Trophoblast cell (in vitro differentiated cells and primary cell): ENCODE data around the gene SPRR1A.

ENCODE experiments used
- DNase-seq, 2 donors: peaks; one replicate each; pipeline ENCODE4 v3.0.0-alpha.2; 2016
- H2AFZ ChIP-seq: 2 replicates; pipeline ENCODE4 v1.6.1; 2013; ENCODE audit warnings: low read length, moderate library complexity, mild to moderate bottlenecking; ENCODE audit not compliant: insufficient read depth, poor library complexity
- H2AK5ac ChIP-seq: 2 replicates; pipeline ENCODE4 v1.6.1; 2013; ENCODE audit warnings: mild to moderate bottlenecking, low read length
- H2BK120ac ChIP-seq: 2 replicates; pipeline ENCODE4 v1.6.1; 2013; ENCODE audit warnings: low read length, mild to moderate bottlenecking, moderate library complexity; ENCODE audit not compliant: insufficient read depth, poor library complexity
- H2BK12ac ChIP-seq: 2 replicates; pipeline ENCODE4 v1.6.1; 2013; ENCODE audit warnings: mild to moderate bottlenecking, low read length, moderate library complexity
- H2BK5ac ChIP-seq: 2 replicates; pipeline ENCODE4 v1.6.1; 2013; ENCODE audit warnings: low read length, low read depth, moderate library complexity, mild to moderate bottlenecking; ENCODE audit not compliant: poor library complexity
- H3K14ac ChIP-seq: 2 replicates; pipeline ENCODE4 v1.6.1; 2013; ENCODE audit warnings: mild to moderate bottlenecking, low read length
- H3K18ac ChIP-seq: 2 replicates; pipeline ENCODE4 v1.6.1; 2013; ENCODE audit warnings: mild to moderate bottlenecking, low read length
- H3K23ac ChIP-seq: 2 replicates; pipeline ENCODE4 v1.6.1; 2013; ENCODE audit warnings: low read length
- H3K27ac ChIP-seq: 2 replicates; pipeline ENCODE4 v1.5.1; 2013; ENCODE audit warnings: low read depth, mild to moderate bottlenecking, inconsistent platforms, low read length, moderate library complexity
- H3K27me3 ChIP-seq: 2 replicates; pipeline ENCODE4 v1.6.1; 2013; ENCODE audit warnings: inconsistent platforms, mild to moderate bottlenecking, low read length, moderate library complexity; ENCODE audit not compliant: insufficient read depth
- H3K36me3 ChIP-seq, 2 experiments: 1 replicate in 1 of 2; 2 replicates in 1 of 2; pipeline ENCODE4 v1.6.1; 2013; ENCODE audit warnings: low read length in 2 of 2, mild to moderate bottlenecking in 2 of 2, moderate library complexity in 1 of 2; ENCODE audit not compliant: insufficient read depth in 2 of 2, control insufficient read depth in 1 of 2
- H3K4ac ChIP-seq: 2 replicates; pipeline ENCODE4 v1.6.1; 2013; ENCODE audit warnings: low read depth, mild to moderate bottlenecking, low read length, moderate library complexity
- H3K4me1 ChIP-seq, 2 experiments: 1 replicate in 1 of 2; 2 replicates in 1 of 2; pipeline ENCODE4 v1.6.1; 2013; ENCODE audit warnings: low read length in 2 of 2, mild to moderate bottlenecking in 2 of 2, moderate library complexity in 1 of 2; ENCODE audit not compliant: insufficient read depth in 2 of 2, control insufficient read depth in 1 of 2
- H3K4me2 ChIP-seq: 2 replicates; pipeline ENCODE4 v1.6.1; 2013; ENCODE audit warnings: inconsistent platforms, mild to moderate bottlenecking, low read length, moderate library complexity
- H3K4me3 ChIP-seq: 2 replicates; pipeline ENCODE4 v1.5.1; 2013; ENCODE audit warnings: mild to moderate bottlenecking, low read depth, low read length, inconsistent platforms
- H3K79me1 ChIP-seq: one replicate; pipeline ENCODE4 v1.6.1; 2013; ENCODE audit warnings: low read length
- H3K79me2 ChIP-seq: 2 replicates; pipeline ENCODE4 v1.6.1; 2013; ENCODE audit warnings: low read length, mild to moderate bottlenecking; ENCODE audit not compliant: control insufficient read depth, insufficient read depth, poor library complexity
- H3K9ac ChIP-seq: 2 replicates; pipeline ENCODE4 v1.6.1; 2013; ENCODE audit warnings: mild to moderate bottlenecking, low read length
- H3K9me3 ChIP-seq: 2 replicates; pipeline ENCODE4 v1.6.1; 2013; ENCODE audit warnings: low read depth, mild to moderate bottlenecking, control low read depth, inconsistent platforms, low read length; ENCODE audit not compliant: insufficient read depth
- H4K12ac ChIP-seq: 2 replicates; pipeline ENCODE4 v1.6.1; 2013; ENCODE audit warnings: low read depth, mild to moderate bottlenecking, low read length, moderate library complexity
- H4K8ac ChIP-seq: 2 replicates; pipeline ENCODE4 v1.6.1; 2013; ENCODE audit warnings: low read depth, mild to moderate bottlenecking, low read length, moderate library complexity
- H4K91ac ChIP-seq: one replicate; pipeline ENCODE4 v1.6.1; 2013; ENCODE audit warnings: low read depth, mild to moderate bottlenecking, low read length, moderate library complexity
- WGBS: extraction: QIAGEN DNeasy Blood & Tissue Kit; methylation state at CpG from one replicate; pipeline ENCODE4 v1.1.7; 2013; ENCODE audit warnings: missing lambda C conversion rate; ENCODE audit not compliant: insufficient read length, insufficient coverage; ENCODE audit errors: extremely low coverage; 5-methylcytosine and 5-hydroxymethylcytosine counted together

Gene SPRR1A

GRCh38 chr1:152954436-152954835 is 29.4 kb upstream of the SPRR1A start:
- no peak overlapping the region for H2BK5ac ChIP-seq

DNA sequence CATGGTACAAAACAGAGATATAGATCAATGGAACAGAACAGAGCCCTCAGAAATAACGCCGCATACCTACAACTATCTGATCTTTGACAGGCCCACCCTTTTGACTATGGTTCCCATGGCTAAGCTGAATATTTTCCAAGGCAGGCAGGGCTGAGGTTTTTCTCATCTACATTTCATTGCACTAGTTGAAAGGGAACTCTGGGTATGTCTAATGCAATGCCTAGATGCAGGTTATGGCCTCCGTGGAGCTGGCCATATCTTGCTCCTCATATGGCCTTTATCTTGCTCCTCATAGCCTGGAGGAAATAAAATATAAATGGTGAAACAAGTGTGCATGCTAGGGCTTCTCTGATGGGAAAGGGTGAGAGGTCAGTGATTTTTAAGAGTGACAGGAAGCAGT is 26.3 kb upstream of the SPRR1A start:
- H3K18ac ChIP-seq = no peak overlapping the region
- no peak overlapping the region for H4K12ac ChIP-seq
- H3K79me2 ChIP-seq = no peaks in the 10 kb centered on the region
- H3K4ac ChIP-seq = no peak overlapping the region
- H4K8ac ChIP-seq = no peak overlapping the region
- no peaks in the 10 kb centered on the region for H3K9me3 ChIP-seq
- no peaks in the 10 kb centered on the region for H3K79me1 ChIP-seq
- peak; percentile 68 to 88 for DNase-seq
- H3K14ac ChIP-seq = no peak overlapping the region
- H3K4me2 ChIP-seq = no peak overlapping the region
- H3K4me3 ChIP-seq = no peak overlapping the region
- no peak overlapping the region for H2BK5ac ChIP-seq
- H2BK12ac ChIP-seq = no peak overlapping the region
- no peak overlapping the region for H3K23ac ChIP-seq
- no peaks in the 10 kb centered on the region for H3K27me3 ChIP-seq
- no peak overlapping the region for H2AFZ ChIP-seq
- WGBS = no CpG with 5 or more reads among the region's 3 CpGs
- no peak overlapping the region for H4K91ac ChIP-seq
- no peak overlapping the region for H2AK5ac ChIP-seq
- no peak overlapping the region for H3K9ac ChIP-seq
- no peak overlapping the region for H2BK120ac ChIP-seq
- no peak overlapping the region for H3K27ac ChIP-seq
- H3K36me3 ChIP-seq = no peaks in the 10 kb centered on the region
- H3K4me1 ChIP-seq = no peaks in the 10 kb centered on the region

More at GRCh38 chr1:152954436-152954835, 29.4 kb upstream of the SPRR1A start:
- no peaks in the 10 kb centered on the region for H3K27me3 ChIP-seq
- no peak overlapping the region for H2BK120ac ChIP-seq
- H3K9me3 ChIP-seq = no peaks in the 10 kb centered on the region
- no peak overlapping the region for H3K27ac ChIP-seq
- no peak overlapping the region for H3K14ac ChIP-seq
- no peak overlapping the region for H4K8ac ChIP-seq
- H3K4me2 ChIP-seq = no peak overlapping the region
- H3K23ac ChIP-seq = no peak overlapping the region
- no peak overlapping the region for H3K4me3 ChIP-seq
- H4K91ac ChIP-seq = no peak overlapping the region
- DNase-seq = peak; percentile 52 to 85
- no peak overlapping the region for H4K12ac ChIP-seq
- H2AFZ ChIP-seq = no peak overlapping the region
- H3K4ac ChIP-seq = no peak overlapping the region
- H3K4me1 ChIP-seq = no peaks in the 10 kb centered on the region
- H3K9ac ChIP-seq = no peak overlapping the region
- no peak overlapping the region for H2AK5ac ChIP-seq
- no peaks in the 10 kb centered on the region for H3K79me1 ChIP-seq
- no peak overlapping the region for H3K18ac ChIP-seq
- no peaks in the 10 kb centered on the region for H3K36me3 ChIP-seq
- H3K79me2 ChIP-seq = no peaks in the 10 kb centered on the region
- no peak overlapping the region for H2BK12ac ChIP-seq
- WGBS = no CpG with 5 or more reads among the region's 6 CpGs

GRCh38 chr1:152959273-152959672 is 24.6 kb upstream of the SPRR1A start:
- no peak overlapping the region for H3K14ac ChIP-seq
- H3K9ac ChIP-seq = no peak overlapping the region
- no peak overlapping the region for H2BK120ac ChIP-seq
- no peak overlapping the region for H3K23ac ChIP-seq
- H2BK5ac ChIP-seq = no peak overlapping the region
- H2BK12ac ChIP-seq = no peak overlapping the region
- no CpG with 5 or more reads among the region's 3 CpGs for WGBS
- no peaks in the 10 kb centered on the region for H3K79me2 ChIP-seq
- H3K27me3 ChIP-seq = no peaks in the 10 kb centered on the region
- H3K18ac ChIP-seq = no peak overlapping the region
- no peak overlapping the region for H2AFZ ChIP-seq
- no peaks in the 10 kb centered on the region for H3K4me1 ChIP-seq
- no peak overlapping the region for H3K4me2 ChIP-seq
- H3K79me1 ChIP-seq = no peaks in the 10 kb centered on the region
- H3K9me3 ChIP-seq = no peaks in the 10 kb centered on the region
- H3K4ac ChIP-seq = no peak overlapping the region
- no peak overlapping the region for H2AK5ac ChIP-seq
- no peaks in the 10 kb centered on the region for H3K36me3 ChIP-seq
- no peak overlapping the region for H4K12ac ChIP-seq
- H3K4me3 ChIP-seq = no peak overlapping the region
- no peak overlapping the region for H3K27ac ChIP-seq
- no peak overlapping the region for H4K8ac ChIP-seq
- H4K91ac ChIP-seq = no peak overlapping the region
- DNase-seq = no peak

DNA sequence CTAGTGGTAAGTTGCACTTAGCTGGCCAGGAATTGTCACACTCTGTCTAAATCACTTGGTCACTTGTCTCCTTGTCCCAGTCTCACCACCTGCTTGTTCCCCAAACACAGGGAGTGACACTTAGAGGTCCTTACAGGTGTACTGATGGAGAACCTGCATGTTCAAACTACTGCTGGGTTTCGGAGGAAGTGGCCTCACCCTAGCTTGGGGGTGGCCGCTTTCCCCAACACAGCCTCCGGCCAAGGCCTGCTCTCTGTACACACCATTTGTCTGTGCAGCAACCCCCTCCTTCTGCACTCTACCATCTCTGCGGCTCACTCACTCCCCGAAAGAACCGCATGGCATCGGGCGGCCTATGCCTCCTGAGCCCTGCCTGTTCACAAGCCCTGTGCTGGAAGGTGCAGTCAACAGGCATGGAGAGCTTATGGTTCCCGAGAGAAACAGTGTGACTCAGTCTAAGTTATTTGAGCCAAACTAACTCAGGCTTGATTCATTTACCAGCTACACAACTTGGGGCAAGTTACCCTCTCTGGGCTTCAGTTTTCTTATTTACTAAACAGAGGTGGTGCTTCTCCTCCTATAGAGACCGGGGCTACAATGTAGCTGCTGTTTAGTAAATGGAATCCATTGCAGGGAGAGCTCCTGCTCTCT is 24.0 kb upstream of the SPRR1A start:
- H4K91ac ChIP-seq = no peak overlapping the region
- no peak overlapping the region for H3K14ac ChIP-seq
- no peaks in the 10 kb centered on the region for H3K4me1 ChIP-seq
- no peak overlapping the region for H3K4me3 ChIP-seq
- no peaks in the 10 kb centered on the region for H3K27me3 ChIP-seq
- H2BK12ac ChIP-seq = no peak overlapping the region
- H4K12ac ChIP-seq = no peak overlapping the region
- H3K9me3 ChIP-seq = no peaks in the 10 kb centered on the region
- H2BK5ac ChIP-seq = no peak overlapping the region
- no CpG with 5 or more reads among the region's 10 CpGs for WGBS
- no peak overlapping the region for H3K23ac ChIP-seq
- no peak overlapping the region for H2AFZ ChIP-seq
- no peaks in the 10 kb centered on the region for H3K36me3 ChIP-seq
- H2AK5ac ChIP-seq = no peak overlapping the region
- no peaks in the 10 kb centered on the region for H3K79me1 ChIP-seq
- H3K18ac ChIP-seq = no peak overlapping the region
- H3K4ac ChIP-seq = no peak overlapping the region
- H4K8ac ChIP-seq = no peak overlapping the region
- no peak overlapping the region for H3K4me2 ChIP-seq
- no peak for DNase-seq
- H3K79me2 ChIP-seq = no peaks in the 10 kb centered on the region
- no peak overlapping the region for H3K27ac ChIP-seq
- no peak overlapping the region for H2BK120ac ChIP-seq
- H3K9ac ChIP-seq = no peak overlapping the region
